ENCODE measurements around the gene VAV2. TPM values are rescaled to one million over a fixed set of nuclear protein-coding genes. Genes with fewer than 3 reads are reported as not detected.

Gene VAV2, protein sequence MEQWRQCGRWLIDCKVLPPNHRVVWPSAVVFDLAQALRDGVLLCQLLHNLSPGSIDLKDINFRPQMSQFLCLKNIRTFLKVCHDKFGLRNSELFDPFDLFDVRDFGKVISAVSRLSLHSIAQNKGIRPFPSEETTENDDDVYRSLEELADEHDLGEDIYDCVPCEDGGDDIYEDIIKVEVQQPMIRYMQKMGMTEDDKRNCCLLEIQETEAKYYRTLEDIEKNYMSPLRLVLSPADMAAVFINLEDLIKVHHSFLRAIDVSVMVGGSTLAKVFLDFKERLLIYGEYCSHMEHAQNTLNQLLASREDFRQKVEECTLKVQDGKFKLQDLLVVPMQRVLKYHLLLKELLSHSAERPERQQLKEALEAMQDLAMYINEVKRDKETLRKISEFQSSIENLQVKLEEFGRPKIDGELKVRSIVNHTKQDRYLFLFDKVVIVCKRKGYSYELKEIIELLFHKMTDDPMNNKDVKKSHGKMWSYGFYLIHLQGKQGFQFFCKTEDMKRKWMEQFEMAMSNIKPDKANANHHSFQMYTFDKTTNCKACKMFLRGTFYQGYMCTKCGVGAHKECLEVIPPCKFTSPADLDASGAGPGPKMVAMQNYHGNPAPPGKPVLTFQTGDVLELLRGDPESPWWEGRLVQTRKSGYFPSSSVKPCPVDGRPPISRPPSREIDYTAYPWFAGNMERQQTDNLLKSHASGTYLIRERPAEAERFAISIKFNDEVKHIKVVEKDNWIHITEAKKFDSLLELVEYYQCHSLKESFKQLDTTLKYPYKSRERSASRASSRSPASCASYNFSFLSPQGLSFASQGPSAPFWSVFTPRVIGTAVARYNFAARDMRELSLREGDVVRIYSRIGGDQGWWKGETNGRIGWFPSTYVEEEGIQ
- 23.0 and 30.8 TPM in 2 replicates for total RNA-seq

DNA sequence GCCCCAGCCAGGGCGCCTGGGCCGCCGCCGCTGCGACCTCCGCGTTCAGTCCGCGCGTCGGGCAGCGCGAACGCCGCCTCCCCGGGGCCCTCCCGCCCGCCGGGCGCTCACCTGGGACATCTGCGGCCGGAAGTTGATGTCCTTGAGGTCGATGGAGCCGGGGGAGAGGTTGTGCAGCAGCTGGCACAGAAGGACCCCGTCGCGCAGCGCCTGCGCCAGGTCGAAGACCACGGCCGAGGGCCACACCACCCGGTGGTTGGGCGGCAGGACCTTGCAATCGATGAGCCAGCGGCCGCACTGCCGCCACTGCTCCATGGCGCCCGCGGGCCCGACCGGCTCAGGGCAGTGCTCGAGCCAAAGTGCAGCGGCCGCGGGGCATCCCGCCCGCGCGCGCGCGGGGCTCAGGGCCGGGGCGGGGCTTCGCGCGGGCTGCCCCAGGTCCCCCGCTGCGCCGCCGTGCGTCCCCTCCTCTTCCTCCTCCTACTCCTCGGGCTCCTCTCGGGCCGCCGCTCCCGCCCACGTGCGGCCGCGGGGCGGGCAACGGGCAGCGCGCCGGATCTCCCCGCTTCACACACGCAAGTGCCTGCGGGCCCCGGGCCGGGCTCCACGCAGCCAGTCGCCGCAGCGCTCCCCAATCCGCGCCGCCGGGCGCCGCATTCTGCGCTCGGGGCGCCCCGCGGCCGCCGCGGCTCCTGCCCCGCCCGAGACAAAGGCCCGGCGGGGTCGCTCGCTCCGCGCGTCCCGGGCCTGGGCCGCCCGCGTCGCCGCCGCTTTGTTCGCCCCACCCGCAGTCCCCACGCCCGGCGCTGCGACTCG lies at the start of gene VAV2:
Gene VAV2, minus strand, starts transcription at position 361 of the 816 bp plus-strand sequence. Its CDS starts 46 bp downstream, at position 315.

DNA sequence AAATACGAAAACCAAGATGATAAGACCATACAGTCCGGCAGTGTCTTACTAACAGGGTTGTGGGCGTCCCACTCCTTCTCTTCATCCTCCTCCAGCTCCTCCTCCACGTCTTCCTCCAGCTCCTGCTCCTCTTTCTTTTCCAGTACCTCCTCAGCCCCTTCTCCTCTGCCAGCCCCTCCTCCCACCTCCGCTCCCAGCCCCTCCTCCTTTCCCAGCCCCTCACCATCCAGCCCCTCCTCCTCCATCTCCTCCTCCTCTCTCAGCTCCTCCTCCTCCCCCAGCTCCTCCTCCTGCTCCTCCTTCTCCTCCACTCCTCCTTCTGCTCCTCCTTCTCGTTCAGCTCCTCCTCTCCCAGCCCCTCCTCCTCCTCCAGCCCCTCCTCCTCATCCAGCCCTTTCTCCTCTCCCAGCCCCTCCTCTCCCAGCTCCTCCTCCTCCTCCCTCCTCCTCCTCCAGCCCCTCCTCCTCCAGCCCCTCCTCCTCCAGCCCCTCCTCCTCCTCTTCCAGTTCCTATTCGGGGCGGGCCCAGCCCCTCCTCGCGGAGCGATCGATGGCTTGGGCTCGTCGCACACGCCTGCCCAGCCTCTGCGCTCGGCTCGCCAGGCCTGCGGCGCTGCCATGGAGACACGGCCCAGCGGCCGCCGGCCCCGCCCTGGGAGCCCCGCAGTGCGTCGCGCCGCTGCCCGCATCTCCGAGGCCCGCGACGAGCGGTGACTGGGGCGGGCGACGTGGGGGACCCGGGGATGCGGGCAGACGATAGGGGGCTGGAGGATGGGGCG lies 32.9 kb upstream of the VAV2 start, which contains the start of gene BRD3OS:
Gene BRD3OS, plus strand, starts transcription at position 654 of the 778 bp plus-strand sequence. CDS start 1,267 bp downstream, outside the sequence.

DNA sequence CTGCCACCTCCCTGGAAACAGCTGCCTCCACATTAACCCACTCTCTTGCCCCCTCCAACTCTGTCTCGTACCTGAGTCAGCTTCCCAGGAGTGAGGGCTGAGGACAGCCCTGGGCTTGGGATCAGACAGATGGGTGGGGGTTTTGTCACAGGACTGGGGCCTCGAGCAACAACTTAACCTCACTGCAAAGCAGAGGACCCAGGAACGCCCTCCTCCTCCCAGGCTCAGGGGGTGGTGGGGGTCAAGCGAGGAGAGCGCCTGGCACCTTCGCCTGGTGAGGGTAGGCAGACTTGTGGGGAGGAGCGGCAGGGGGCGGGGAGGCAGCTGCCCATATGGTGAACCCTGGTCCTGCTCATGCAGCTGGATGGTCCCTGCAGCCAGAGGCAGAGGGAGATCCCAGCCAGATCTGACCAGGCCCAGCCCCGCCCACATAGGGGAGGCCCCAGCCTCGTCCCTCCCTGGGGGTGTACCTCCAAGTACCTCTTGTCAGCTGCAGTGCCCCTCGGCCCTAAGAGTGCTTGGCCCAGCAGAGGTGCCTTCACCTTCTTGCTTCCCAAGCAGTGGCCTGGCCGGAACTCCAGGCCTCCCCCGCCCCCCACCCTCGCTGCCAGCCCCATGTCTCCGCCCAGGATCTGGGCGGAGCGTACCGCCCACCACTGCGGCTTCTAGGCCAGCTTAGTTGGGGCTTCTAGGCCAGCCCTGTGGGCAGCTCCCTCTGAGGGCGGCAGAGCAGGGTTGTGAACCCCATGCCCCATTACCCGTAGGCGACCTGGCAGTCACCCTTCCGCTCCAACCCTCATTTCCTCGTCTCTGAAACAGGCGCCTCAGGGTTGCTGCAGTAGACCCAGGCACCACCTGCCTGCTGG lies 254.1 kb downstream of the VAV2 start, which contains the start of gene SARDH:
Gene SARDH, minus strand, starts transcription at position 579 of the 866 bp plus-strand sequence. CDS start 4,179 bp downstream, outside the sequence.

Other genes with a start within 250 kb of the VAV2 start
- gene BRD3OS, start 33.2 kb upstream of the VAV2 start, total RNA-seq: 15.0 and 37.9 TPM in 2 replicates
- gene BRD3, start 75.7 kb upstream of the VAV2 start, total RNA-seq: 21.0 and 22.7 TPM in 2 replicates
- gene WDR5, start 143.8 kb upstream of the VAV2 start, total RNA-seq: 24.7 and 33.6 TPM in 2 replicates
- gene RNU6ATAC, start 172.2 kb upstream of the VAV2 start, total RNA-seq: not detected in 2 replicates